Activated CD4-positive, alpha-beta T cell treated with anti-CD3 and anti-CD28 coated beads, Interleukin-2, amount 50 U/mL, for 24 hours (primary cell): Measurements from ENCODE around the gene PATZ1.

ENCODE experiments used
- DNase-seq, 2 donors: peaks; one replicate each; pipeline ENCODE4 v3.0.0-alpha.2; 2020; ENCODE audit warnings: low read depth in 1 of 2, low spot score in 1 of 2

Gene PATZ1

DNA sequence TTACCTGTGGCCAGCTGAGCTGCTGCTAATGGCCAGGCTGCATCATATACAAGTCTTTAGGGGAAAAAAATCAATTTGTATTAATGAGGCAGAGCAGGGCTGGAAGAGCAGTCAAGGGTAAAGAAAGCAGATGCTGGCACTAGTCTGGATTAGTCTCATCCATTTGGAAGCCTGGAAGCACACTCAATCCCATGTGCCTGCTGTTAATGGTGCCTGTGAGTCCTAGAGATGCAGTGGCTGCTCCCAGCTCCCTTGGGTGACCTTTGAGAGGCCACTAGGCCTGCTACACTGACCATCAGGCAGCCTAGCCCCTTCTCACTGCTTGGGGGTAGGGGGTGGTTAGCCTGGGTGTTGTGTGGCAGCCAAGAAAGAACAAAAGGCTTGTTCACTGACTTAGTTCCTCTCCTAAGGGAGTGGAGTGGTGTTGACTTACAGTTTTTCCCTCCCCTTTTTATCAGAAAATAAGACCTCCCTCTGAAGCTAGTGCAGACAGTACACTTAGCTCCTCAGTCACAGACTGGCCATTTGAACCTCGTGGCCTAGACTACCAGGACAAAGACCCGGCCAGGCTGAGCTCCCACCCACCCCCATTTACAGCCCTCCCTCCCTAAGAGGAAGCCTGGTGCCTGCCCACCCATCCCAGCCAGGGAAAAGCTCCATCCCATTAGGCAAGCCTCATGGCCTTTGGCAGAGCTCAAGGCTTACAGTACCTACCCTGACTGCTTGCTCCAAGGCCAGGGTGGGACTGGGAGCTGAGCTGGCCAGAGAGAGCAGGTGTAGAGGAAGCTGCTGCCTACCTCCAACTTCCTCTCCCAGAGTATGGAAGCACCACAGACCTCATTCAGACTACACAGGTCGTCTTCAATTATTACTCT lies 61.6 kb downstream of the PATZ1 start:
- no peak for DNase-seq

DNA sequence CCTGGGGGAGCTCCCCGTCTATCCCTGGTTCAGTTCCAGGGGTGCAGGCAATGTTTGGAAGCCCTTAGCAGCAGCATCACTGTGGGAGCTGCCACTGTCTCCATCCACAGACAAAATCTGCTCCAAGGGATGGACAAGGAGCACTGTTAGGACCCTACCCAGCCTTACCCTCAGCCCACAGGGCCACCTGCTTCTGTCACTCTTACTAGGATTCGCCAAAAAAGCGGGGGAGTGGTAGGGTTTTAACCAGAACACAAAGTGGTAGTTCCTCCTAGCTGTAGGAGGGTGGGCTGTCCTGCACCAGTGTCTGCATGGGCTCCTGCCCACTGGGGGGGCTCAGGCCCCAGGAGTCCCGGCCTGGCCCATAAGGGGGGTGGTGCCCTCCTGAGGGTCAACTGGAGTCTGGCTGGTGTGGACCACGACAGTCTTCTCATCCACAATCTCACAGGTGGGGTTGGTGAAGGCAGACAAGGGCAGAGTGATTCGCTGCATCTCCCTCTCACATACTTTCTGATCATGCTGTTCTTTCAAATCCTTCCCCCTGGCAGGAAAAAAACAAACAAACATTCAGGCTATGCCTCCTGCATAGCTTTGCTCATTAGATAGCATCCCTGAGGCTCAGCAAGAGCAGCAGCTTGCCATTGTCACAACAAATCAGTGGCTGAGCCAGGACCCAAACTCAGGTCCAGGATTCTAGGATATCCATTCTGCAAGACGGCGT lies 63.2 kb downstream of the PATZ1 start:
- no peak for DNase-seq

DNA sequence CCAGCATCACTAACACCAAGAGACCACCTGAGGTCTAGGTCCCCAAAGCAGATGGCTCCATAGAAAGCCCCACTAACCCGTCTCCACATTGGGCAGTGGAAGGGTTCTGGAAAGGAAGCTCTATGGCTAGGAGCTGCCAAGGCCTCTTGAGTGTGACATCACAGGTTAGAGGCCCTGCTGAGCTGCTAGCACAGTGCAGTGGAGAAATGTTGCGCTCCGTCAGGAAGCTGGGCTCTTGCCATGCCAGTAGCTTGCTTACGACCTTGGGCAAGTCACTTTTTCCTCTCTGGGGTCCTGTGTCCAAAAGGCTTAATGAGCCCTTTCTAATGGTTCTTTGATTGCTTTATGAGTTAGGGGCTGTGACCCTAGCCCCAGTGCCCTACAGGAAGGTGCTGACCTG lies 64.4 kb downstream of the PATZ1 start:
- DNase-seq, result no peak

DNA sequence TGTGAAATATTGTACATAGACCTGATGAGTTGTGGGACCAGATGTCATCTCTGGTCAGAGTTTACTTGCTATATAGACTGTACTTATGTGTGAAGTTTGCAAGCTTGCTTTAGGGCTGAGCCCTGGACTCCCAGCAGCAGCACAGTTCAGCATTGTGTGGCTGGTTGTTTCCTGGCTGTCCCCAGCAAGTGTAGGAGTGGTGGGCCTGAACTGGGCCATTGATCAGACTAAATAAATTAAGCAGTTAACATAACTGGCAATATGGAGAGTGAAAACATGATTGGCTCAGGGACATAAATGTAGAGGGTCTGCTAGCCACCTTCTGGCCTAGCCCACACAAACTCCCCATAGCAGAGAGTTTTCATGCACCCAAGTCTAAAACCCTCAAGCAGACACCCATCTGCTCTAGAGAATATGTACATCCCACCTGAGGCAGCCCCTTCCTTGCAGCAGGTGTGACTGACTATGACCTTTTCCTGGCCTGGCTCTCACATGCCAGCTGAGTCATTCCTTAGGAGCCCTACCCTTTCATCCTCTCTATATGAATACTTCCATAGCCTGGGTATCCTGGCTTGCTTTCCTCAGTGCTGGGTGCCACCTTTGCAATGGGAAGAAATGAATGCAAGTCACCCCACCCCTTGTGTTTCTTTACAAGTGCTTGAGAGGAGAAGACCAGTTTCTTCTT lies 66.2 kb downstream of the PATZ1 start:
- no peak for DNase-seq

DNA sequence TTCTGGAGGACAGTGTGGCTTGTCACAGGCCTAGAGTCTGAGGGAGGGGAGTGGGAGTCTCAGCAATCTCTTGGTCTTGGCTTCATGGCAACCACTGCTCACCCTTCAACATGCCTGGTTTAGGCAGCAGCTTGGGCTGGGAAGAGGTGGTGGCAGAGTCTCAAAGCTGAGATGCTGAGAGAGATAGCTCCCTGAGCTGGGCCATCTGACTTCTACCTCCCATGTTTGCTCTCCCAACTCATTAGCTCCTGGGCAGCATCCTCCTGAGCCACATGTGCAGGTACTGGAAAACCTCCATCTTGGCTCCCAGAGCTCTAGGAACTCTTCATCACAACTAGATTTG lies 66.8 kb downstream of the PATZ1 start:
- DNase-seq, result no peak

DNA sequence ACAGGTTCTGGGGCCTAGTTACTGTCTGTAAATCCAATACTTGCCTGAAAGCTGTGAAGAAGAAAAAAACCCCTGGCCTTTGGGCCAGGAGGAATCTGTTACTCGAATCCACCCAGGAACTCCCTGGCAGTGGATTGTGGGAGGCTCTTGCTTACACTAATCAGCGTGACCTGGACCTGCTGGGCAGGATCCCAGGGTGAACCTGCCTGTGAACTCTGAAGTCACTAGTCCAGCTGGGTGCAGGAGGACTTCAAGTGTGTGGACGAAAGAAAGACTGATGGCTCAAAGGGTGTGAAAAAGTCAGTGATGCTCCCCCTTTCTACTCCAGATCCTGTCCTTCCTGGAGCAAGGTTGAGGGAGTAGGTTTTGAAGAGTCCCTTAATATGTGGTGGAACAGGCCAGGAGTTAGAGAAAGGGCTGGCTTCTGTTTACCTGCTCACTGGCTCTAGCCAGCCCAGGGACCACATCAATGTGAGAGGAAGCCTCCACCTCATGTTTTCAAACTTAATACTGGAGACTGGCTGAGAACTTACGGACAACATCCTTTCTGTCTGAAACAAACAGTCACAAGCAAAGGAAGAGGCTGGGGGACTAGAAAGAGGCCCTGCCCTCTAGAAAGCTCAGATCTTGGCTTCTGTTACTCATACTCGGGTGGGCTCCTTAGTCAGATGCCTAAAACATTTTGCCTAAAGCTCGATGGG lies 67.4 kb downstream of the PATZ1 start:
- DNase-seq, result no peak

DNA sequence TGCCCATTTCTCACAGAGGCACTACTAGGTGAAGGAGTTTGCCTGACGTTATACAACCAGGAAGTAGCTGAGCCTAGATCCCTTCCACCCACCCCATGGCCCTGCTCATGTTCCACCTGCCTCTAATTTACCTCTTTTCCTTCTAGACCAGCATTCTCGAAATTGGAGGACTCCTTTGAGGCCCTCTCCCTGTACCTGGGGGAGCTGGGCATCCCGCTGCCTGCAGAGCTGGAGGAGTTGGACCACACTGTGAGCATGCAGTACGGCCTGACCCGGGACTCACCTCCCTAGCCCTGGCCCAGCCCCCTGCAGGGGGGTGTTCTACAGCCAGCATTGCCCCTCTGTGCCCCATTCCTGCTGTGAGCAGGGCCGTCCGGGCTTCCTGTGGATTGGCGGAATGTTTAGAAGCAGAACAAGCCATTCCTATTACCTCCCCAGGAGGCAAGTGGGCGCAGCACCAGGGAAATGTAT lies 68.0 kb downstream of the PATZ1 start:
- DNase-seq, result no peak

DNA sequence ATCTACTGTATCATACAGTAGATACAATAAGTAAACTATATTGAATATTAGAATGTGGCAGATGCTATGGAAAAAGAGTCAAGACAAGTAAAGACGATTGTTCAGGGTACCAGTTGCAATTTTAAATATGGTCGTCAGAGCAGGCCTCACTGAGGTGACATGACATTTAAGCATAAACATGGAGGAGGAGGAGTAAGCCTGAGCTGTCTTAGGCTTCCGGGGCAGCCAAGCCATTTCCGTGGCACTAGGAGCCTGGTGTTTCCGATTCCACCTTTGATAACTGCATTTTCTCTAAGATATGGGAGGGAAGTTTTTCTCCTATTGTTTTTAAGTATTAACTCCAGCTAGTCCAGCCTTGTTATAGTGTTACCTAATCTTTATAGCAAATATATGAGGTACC lies 68.4 kb downstream of the PATZ1 start:
- DNase-seq, result no peak

DNA sequence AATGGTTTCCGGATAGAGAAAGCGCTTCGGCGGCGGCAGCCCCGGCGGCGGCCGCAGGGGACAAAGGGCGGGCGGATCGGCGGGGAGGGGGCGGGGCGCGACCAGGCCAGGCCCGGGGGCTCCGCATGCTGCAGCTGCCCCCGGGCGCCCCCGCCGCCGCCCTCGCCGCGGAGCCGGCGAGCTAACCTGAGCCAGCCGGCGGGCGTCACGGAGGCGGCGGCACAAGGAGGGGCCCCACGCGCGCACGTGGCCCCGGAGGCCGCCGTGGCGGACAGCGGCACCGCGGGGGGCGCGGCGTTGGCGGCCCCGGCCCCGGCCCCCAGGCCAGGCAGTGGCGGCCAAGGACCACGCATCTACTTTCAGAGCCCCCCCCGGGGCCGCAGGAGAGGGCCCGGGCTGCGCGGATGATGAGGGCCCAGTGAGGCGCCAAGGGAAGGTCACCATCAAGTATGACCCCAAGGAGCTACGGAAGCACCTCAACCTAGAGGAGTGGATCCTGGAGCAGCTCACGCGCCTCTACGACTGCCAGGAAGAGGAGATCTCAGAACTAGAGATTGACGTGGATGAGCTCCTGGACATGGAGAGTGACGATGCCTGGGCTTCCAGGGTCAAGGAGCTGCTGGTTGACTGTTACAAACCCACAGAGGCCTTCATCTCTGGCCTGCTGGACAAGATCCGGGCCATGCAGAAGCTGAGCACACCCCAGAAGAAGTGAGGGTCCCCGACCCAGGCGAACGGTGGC lies 69.5 kb downstream of the PATZ1 start:
- DNase-seq, result no peak
